GM18502 (cell line): ENCODE measurements around the gene MEX3C.
A peak's percentile ranks its signal among the peaks of the same experiment; 100 is the strongest.

Source experiments
- ATAC-seq: cut with Tn5 transposase; IDR thresholded peaks from one replicate; pipeline ENCODE4 v1.9.1; 2021; ENCODE audit warnings: mild to moderate bottlenecking; ENCODE audit not compliant: unreplicated experiment, poor library complexity

MEX3C gene

GRCh38 chr18:51157215-51157614 is 40.3 kb downstream of the MEX3C start:
- no peak for ATAC-seq

GRCh38 chr18:51154431-51155063 is 42.9 kb downstream of the MEX3C start:
- no peak for ATAC-seq

- peak; percentile 72 for ATAC-seq
Observed at GRCh38 chr18:51153659-51154371, 43.7 kb downstream of the MEX3C start.

- peak; percentile 38 for ATAC-seq
Observed at GRCh38 chr18:51151568-51152511, 45.6 kb downstream of the MEX3C start.

GRCh38 chr18:51151185-51151567 is 46.3 kb downstream of the MEX3C start:
- no peak for ATAC-seq

- ATAC-seq, result no peak
Observed at GRCh38 chr18:51150113-51150700, 47.3 kb downstream of the MEX3C start.

- no peak for ATAC-seq
Observed at GRCh38 chr18:51149670-51150069, 47.8 kb downstream of the MEX3C start.

- no peak for ATAC-seq
Observed at GRCh38 chr18:51146909-51147308, 50.6 kb downstream of the MEX3C start.

- ATAC-seq, result no peak
Observed at GRCh38 chr18:51138936-51139335, 58.5 kb downstream of the MEX3C start.

GRCh38 chr18:51137891-51138290 is 59.6 kb downstream of the MEX3C start:
- ATAC-seq, result no peak

- no peak for ATAC-seq
Observed at GRCh38 chr18:51137026-51137729, 60.3 kb downstream of the MEX3C start.

- ATAC-seq, result peak; percentile 59
Observed at GRCh38 chr18:51135795-51136194, 61.7 kb downstream of the MEX3C start.

GRCh38 chr18:51135364-51135763 is 62.1 kb downstream of the MEX3C start:
- no peak for ATAC-seq

GRCh38 chr18:51134721-51135120 is 62.8 kb downstream of the MEX3C start:
- ATAC-seq, result no peak

GRCh38 chr18:51133580-51134160 is 63.8 kb downstream of the MEX3C start:
- ATAC-seq, result no peak

GRCh38 chr18:51132256-51132935 is 65.1 kb downstream of the MEX3C start:
- no peak for ATAC-seq

GRCh38 chr18:51128533-51128932 is 68.9 kb downstream of the MEX3C start:
- no peak for ATAC-seq

- no peak for ATAC-seq
Observed at GRCh38 chr18:51127664-51128063, 69.8 kb downstream of the MEX3C start.

GRCh38 chr18:51125976-51126375 is 71.5 kb downstream of the MEX3C start:
- ATAC-seq, result no peak
